T-helper 1 cell treated with Interleukin-12 subunit alpha and Interleukin-12 subunit beta and Interleukin-4 antibody, amounts not matched to agents 30 μg/mL and 1 μg/mL, for 36 hours (primary cell): ENCODE results near the gene ZFP92.
A peak's percentile ranks its signal among the peaks of the same experiment; 100 is the strongest.
"Not testable (repeated sequence)": the region's sequence is repeated elsewhere in the genome, so short reads cannot be mapped to it uniquely, and the experiment has no call there.

Experiments
- H3K27ac Mint-ChIP-seq: one replicate; pipeline ENCODE4 v1.8.0; 2021; ENCODE audit warnings: mild to moderate bottlenecking, mixed read lengths
- H3K27me3 Mint-ChIP-seq: one replicate; pipeline ENCODE4 v1.8.0; 2021; ENCODE audit warnings: low read depth, mixed read lengths
- H3K36me3 Mint-ChIP-seq: one replicate; pipeline ENCODE4 v1.8.0; 2021; ENCODE audit warnings: low read depth, mixed read lengths
- H3K4me1 Mint-ChIP-seq: one replicate; pipeline ENCODE4 v1.8.0; 2021; ENCODE audit warnings: low read depth, mixed read lengths
- H3K4me3 Mint-ChIP-seq: one replicate; pipeline ENCODE4 v1.8.0; 2021; ENCODE audit warnings: mild to moderate bottlenecking, moderate library complexity, mixed read lengths
- H3K9me3 Mint-ChIP-seq: one replicate; pipeline ENCODE4 v1.8.0; 2021; ENCODE audit warnings: mixed read lengths

The ZFP92 gene

DNA sequence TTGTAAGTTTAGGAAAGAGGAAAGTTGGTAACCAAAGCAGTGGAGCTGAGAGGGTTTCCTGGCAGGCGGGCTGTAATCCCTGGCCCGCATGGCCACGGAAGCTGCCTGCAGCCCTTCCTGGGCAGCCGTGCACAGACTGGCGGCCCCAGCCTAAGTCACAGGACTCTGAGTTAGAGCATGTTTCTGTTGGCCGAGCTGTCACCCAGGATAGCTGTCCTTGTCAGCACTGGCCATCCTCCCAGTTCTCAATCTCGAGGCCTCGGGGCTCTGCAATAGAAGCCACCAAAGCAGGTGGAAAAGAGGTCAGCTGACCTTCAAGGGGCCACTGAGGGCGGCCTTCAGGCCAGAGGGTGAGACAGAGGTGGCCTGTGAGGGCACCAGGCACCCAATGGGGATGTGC lies 30.6 kb upstream of the ZFP92 start:
- H3K4me3 Mint-ChIP-seq = no peak overlapping the region
- no peaks in the 10 kb centered on the region for H3K36me3 Mint-ChIP-seq
- H3K9me3 Mint-ChIP-seq = no peaks in the 10 kb centered on the region
- H3K27me3 Mint-ChIP-seq = no peaks in the 10 kb centered on the region
- H3K27ac Mint-ChIP-seq = no peak overlapping the region
- no peaks in the 10 kb centered on the region for H3K4me1 Mint-ChIP-seq

DNA sequence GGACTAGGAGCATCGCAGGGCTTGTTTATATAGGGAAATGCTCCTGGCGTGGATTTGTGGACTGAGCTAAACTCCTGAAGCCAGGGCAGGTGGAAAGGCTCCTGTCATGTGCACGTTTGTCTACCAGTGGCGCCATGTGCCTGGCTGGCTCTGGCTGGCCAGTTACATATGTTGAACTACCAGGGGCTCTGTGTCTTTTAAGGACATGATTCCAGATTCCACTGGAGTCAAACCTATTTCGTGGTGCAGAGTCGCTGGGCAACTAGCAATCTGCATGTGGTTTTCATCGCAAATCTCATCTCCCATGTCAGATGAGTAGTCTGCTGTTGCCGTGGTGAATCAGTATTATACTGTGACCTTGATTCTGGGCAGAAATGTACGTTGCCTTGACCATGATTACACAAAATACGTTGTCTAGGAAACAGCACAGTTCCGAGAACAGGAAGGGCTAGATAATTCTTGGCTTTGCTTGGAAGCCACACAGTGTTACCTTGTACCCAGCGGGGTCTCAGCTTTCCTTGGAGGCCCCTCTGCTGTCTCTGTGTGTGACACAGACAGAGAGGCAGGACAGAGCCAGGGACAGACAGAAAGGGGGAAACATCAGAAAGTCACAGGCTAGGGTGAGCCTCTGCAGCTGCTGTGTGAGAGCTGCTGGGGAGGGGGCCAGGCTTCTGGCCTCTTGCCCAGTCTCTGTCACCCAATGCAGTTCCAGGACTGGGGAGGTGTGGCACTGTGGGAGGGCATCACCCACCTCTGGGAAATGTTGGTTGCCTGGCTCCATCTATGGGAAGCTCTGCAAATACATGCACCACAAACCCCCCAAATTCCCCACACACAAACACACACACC lies 29.4 kb upstream of the ZFP92 start:
- Mint-ChIP-seq H3K4me1 (no peaks in the 10 kb centered on the region), H3K36me3 (no peaks in the 10 kb centered on the region), H3K4me3 (no peak overlapping the region), H3K27me3 (no peaks in the 10 kb centered on the region), H3K27ac (no peak overlapping the region), H3K9me3 (no peaks in the 10 kb centered on the region)

DNA sequence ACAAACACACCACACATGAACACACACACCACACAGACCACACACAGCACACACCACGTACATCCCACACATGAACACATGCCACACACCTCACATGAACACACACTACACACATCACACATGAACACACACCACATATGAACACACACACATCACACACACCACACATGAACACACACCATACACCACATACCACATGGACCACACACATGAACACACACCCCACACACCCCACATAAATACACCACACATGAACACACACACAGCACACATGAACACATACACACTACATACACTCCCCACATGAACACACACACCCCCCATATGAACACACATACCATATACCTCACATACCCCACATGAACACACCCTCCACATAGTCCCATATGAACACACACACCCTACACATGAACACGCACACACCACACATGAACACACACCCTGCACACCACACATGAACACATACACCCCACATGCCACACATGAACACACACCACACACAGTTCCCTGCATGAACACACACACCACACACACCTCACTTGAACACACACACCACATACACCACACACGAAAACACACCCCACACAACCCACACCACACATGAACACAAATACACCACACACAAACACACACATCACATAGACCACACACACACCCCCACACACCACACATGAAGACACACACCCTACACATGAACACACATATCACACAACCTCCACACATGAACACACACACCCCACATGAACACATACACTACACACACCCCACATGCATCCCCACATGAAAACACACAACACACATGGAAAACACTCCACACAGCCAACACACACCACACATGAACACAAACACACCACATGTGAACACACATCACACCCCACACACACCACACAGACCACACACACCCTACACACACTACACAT lies 28.4 kb upstream of the ZFP92 start:
- Mint-ChIP-seq H3K27ac (no peak overlapping the region), H3K27me3 (no peaks in the 10 kb centered on the region), H3K9me3 (no peaks in the 10 kb centered on the region), H3K36me3 (no peaks in the 10 kb centered on the region), H3K4me1 (no peaks in the 10 kb centered on the region), H3K4me3 (no peak overlapping the region)

DNA sequence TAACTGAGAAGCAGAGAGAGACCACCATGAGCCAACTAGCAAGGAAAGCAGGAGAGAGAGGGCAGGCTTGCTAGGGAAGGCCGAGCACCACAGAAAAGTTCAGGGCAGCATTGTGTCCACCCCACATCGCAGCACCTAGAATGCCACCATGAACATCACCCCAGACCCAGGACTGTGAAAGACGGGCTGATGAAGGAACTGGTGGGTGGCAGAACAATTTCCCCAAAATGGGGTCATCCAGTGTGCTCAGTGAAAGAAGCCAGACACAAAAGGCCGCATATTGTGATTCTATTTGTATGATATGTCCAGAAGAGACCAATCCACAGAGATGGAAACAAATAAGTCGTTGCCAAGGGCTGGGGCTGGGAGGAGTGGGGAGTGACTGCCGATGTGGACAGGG lies 26.9 kb upstream of the ZFP92 start:
- no peak overlapping the region for H3K27ac Mint-ChIP-seq
- no peaks in the 10 kb centered on the region for H3K4me1 Mint-ChIP-seq
- H3K9me3 Mint-ChIP-seq = no peaks in the 10 kb centered on the region
- H3K4me3 Mint-ChIP-seq = no peak overlapping the region
- H3K36me3 Mint-ChIP-seq = no peaks in the 10 kb centered on the region
- H3K27me3 Mint-ChIP-seq = no peaks in the 10 kb centered on the region

DNA sequence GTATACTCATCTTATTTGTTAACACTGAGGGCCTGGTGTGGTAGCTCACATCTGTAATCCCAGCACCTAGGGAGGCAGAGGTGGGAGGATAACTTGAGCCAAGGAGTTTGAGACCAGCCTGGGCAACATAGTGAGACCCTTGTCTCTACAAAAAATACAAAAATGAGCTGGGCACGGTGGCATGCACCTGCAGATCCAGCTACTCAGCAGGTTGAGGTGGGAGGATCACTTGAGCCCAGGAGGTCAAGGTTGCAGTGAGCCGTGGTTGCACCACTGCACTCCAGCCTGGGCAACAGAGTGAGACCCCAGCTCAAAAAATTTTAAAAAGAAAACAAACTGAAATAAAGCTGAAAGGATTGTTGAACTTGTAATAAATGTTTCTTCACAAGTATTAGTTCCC lies 26.3 kb upstream of the ZFP92 start:
- not testable (repeated sequence) for H3K27ac Mint-ChIP-seq, H3K9me3 Mint-ChIP-seq, H3K4me1 Mint-ChIP-seq, H3K36me3 Mint-ChIP-seq, H3K27me3 Mint-ChIP-seq, H3K4me3 Mint-ChIP-seq

DNA sequence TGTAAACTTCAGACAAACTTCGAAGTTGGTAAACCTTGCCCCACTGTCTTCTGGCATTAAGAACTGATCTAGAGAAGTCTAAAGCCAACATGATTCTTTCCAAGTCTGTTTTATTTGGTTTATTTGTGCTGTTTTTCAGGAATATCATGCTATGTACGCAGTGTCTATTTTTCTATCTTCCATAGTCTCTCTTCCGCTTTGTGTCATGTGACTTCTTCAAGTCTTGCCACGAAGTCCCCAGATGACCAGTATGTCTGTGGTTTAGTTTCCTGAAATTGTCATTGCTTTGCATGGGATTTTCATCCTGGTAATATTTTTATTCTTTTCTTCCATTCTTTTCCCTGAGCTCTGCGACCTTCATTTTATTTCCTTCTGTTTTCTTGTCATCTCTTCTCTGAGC lies 25.2 kb upstream of the ZFP92 start:
- Mint-ChIP-seq H3K27ac (no peak overlapping the region), H3K36me3 (no peaks in the 10 kb centered on the region), H3K4me3 (no peak overlapping the region), H3K4me1 (no peaks in the 10 kb centered on the region), H3K27me3 (no peaks in the 10 kb centered on the region), H3K9me3 (no peaks in the 10 kb centered on the region)

DNA sequence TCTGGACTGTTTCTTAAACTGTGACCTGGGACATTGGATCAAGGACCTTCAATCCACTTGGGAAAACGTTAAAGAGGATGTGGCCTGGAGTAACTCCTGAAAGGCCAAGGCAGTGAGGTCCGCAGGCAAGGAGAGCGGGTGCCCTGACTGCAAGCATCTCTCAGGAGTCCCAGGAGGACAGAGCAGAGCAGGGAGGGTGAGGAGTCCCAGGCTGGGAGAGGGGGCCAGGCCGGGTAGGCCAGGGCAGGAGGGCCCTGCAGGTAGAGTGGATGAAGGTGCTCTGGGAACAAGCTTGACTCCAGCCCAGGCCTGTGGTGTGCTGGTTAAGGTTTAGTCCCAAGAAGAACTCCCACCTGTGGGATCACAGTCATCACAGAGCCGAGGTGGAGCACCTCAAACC lies 23.9 kb upstream of the ZFP92 start:
- Mint-ChIP-seq H3K36me3 (no peaks in the 10 kb centered on the region), H3K4me1 (no peaks in the 10 kb centered on the region), H3K27me3 (no peaks in the 10 kb centered on the region), H3K4me3 (no peak overlapping the region), H3K9me3 (no peaks in the 10 kb centered on the region), H3K27ac (no peak overlapping the region)

DNA sequence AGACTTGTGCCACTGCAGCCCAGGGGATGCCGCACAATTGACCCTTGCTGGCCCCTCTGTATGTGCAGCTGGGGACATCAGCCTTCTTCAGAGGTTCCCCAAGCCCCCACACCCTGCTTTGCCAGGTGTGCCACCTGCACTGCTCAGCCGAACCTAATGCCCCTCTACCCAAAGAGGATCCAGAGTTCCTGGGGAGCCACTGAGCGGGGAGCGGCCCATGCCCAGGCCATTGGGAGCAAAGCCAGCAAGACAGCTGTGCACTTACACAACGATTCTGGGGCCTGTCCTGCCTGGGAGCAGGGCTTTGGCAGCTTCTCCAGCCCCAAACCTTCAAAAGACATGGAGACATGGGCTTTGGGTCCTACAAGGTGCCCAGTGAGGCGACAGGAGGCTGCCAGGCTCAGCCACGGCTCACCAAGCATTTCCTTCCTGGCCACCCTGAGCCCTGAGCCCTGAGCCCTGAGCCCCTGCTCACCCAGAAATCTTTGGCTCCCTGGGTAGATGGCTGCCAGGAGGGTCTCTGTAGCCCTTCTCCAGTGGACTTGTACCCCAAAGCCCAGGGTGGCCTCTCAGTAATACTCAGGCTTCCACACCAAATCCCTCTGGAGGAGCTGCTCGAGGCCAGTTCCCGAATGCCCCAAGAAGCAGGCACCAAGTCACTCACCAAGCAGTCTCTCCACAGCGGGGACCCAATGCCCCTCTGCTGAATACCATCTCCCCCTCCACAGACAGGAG lies 23.1 kb upstream of the ZFP92 start:
- H3K4me3 Mint-ChIP-seq = no peak overlapping the region
- no peaks in the 10 kb centered on the region for H3K27me3 Mint-ChIP-seq
- H3K4me1 Mint-ChIP-seq = no peaks in the 10 kb centered on the region
- H3K9me3 Mint-ChIP-seq = no peaks in the 10 kb centered on the region
- no peaks in the 10 kb centered on the region for H3K36me3 Mint-ChIP-seq
- no peak overlapping the region for H3K27ac Mint-ChIP-seq

DNA sequence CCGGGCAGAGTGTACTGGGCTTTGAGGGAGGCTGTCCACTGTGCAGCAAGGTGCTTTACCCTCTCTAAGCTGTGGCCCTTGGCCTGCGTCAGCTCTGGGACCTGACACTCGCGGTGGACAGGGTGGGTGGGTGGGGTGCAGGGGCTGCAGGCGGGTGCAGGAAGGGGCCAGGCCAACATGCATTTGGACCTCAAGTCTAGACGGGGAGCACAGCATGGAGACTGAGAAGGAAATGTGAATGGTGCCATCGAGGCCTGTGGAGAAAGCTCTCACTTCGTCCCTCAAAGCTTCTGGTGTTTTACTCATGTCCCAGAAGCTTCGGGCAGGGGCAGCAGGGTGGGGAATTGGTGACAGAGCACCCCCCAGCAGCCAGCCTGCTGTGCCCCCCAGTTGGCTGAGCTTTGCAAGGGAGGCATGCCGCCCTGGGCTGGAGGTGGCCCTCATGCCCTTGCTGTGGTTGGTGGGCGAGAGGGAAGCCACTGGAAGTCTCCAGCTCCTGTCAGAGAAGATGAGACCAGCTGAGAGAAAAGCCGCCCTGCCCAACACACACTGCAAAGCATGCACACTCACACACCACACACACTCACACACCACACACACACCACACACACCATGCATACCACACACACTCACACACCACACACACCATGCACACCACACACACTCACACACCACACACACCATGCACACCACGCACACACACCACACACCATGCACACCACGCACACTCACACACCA lies 22.4 kb upstream of the ZFP92 start:
- no peaks in the 10 kb centered on the region for H3K27me3 Mint-ChIP-seq

DNA sequence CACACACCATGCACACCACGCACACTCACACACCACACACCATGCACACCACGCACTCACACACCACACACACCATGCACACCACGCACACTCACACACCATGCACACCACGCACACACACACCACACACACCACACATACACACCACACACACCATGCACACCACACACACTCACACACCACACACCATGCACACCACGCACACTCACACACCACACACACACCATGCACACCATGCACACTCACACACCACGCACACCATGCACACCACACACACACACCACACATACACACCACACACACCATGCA lies 21.9 kb upstream of the ZFP92 start:
- not testable (repeated sequence) for H3K9me3 Mint-ChIP-seq, H3K36me3 Mint-ChIP-seq, H3K4me1 Mint-ChIP-seq, H3K27ac Mint-ChIP-seq, H3K27me3 Mint-ChIP-seq, H3K4me3 Mint-ChIP-seq

More for the DNA sequence above, 22.4 kb upstream of the ZFP92 start:
- H3K4me3 Mint-ChIP-seq = no peak overlapping the region
- H3K9me3 Mint-ChIP-seq = no peaks in the 10 kb centered on the region
- H3K27ac Mint-ChIP-seq = no peak overlapping the region
- no peaks in the 10 kb centered on the region for H3K36me3 Mint-ChIP-seq
- peaks cover 2% of the 10 kb centered on the region for H3K4me1 Mint-ChIP-seq

DNA sequence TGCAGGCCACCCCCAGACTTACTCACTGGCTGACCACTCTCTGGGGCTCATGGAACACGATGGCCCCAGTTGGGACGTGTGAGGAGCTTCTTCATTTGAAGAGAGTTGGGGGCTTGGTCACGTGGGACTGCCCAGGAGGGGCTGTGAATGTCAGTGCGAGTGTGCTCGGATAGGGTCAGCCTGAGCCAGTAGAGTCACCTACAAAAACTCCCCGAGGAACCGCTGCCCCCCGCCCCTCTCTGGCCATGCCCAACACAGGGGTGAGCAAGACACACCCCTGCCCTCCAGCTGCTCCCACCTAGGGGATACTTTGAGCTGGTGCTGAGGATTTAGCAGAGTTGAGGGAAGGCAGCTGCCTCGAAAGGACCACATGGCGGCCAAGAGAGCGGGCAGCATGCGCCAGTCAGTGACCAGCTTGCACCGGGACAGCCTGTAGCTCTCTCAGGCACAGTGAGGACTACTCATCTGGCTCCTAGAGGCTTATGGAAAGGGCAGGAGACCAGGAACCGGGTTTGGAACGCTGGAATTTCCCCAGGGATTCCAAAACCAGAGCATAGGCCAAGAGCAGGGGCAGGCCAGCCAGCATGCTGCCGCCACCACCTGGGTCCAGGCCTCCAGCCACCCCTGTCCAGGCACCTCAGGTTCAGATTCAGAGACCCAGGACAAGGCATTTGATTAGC lies 18.5 kb upstream of the ZFP92 start:
- no peak overlapping the region for H3K4me3 Mint-ChIP-seq
- H3K4me1 Mint-ChIP-seq = peaks cover 13% of the 10 kb centered on the region

DNA sequence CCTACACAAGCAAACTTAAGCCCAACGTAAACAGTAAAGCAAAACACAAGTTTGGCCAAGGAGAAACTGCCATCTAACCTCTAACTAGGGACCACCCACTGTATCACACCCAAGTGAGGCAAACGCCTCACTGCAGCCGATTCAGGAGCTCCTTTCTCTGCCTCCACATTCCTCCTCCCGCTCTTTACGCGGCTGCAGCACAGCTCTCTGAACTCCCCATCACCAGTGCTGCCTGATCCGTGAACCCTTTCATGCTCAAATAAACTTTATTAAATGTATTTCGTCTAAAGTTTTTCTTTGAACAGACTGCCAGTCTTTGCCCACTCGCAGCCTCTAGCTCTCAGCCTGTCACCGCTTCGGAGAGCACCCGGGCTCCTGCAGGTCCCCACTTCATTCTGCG lies 16.7 kb upstream of the ZFP92 start:
- no peak overlapping the region for H3K4me3 Mint-ChIP-seq
- H3K9me3 Mint-ChIP-seq = no peaks in the 10 kb centered on the region
- H3K4me1 Mint-ChIP-seq = peaks cover 13% of the 10 kb centered on the region
- H3K36me3 Mint-ChIP-seq = no peaks in the 10 kb centered on the region
- no peaks in the 10 kb centered on the region for H3K27me3 Mint-ChIP-seq
- H3K27ac Mint-ChIP-seq = no peak overlapping the region

More for the DNA sequence above, 18.5 kb upstream of the ZFP92 start:
- no peaks in the 10 kb centered on the region for H3K9me3 Mint-ChIP-seq
- H3K27ac Mint-ChIP-seq = no peak overlapping the region
- H3K36me3 Mint-ChIP-seq = no peaks in the 10 kb centered on the region
- no peaks in the 10 kb centered on the region for H3K27me3 Mint-ChIP-seq

DNA sequence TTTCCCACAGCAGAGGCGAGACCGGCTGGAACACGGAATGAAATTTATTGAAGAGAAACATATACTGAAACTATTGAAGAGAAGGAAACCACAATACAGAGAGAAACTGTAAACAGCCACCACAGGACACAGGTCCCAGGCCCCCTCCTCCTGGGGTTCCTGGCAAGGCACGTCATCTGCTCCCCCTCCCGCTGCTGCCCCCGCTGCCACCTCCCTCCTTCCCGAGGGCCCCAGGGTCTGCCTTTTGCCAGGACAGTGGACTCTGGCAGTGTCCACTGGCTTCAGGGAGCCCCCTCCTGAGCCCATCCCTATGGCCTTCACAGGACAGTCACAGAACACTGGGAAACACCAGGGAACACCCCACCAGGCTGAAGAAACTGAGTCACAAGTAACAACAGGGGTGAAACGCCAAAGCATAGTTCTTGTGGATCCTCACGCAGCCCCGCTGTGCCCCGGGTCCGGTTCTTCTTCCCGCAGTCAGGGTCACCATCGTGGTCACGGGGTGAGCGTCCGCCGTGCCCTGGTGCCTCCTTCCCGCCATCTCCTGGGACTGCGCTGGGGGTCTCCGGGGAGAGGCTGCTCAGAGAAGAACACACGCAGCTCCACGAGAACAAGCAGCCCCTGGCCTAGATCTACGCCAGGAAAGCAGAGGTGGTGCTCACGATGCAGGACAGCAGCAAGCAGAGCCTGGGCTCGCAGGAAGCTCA lies 15.5 kb upstream of the ZFP92 start:
- Mint-ChIP-seq H3K4me1 (peaks cover 13% of the 10 kb centered on the region), H3K36me3 (no peaks in the 10 kb centered on the region), H3K9me3 (no peaks in the 10 kb centered on the region), H3K27me3 (no peaks in the 10 kb centered on the region), H3K27ac (peak overlapping the region; percentile 26), H3K4me3 (no peak overlapping the region)
